A549 (cell line): ENCODE data around the gene TMEM240. TPM values are rescaled to one million over a fixed set of nuclear protein-coding genes. Genes with fewer than 3 reads are reported as not detected.
A peak's percentile ranks its signal among the peaks of the same experiment; 100 is the strongest.

Experiments used
- ATAC-seq, 2 experiments: fragments of 200-7000 bp in 1 of 2; fragments of >200 bp in 1 of 2; cut with Nextera tagmentation in 1 of 2; cut with Tn5 transposase in 1 of 2; 3 replicates each; pipeline versions ENCODE4 v1.8.0 to v1.9.1; 2018 to 2020; ENCODE audit warnings: mild to moderate bottlenecking in 1 of 2, moderate library complexity in 1 of 2
- CTCF ChIA-PET: fragments of 300-600 bp; sonication (Branson Sonifier 250); formaldehyde crosslinking; extraction: SDS; loops from one replicate; lab custom pipeline; 2021; ENCODE audit warnings: antibody characterized with exemption, inconsistent platforms; lab: Yijun Ruan, JAX
- POLR2A ChIA-PET: fragments of 350-600 bp; formaldehyde crosslinking; extraction: SDS; loops from one replicate; lab custom pipeline; 2021; ENCODE audit warnings: antibody characterized with exemption, inconsistent platforms; lab: Yijun Ruan, JAX
- DNase-seq, 2 experiments: peaks; one replicate each; pipeline versions ENCODE4 v3.0.0 to v3.0.0-alpha.2; 2011 to 2016; ENCODE audit warnings: low read depth in 1 of 2, low spot score in 1 of 2
- FAIRE-seq: peaks from 2 replicates; lab custom pipeline; 2011; peaks lifted over from hg19 to GRCh38; lab: Jason Lieb, UNC
- H3K27ac ChIP-seq, 2 experiments: fragments of >200 bp; sonication (Bioruptor Twin); formaldehyde crosslinking; 3 replicates each; pipeline ENCODE4 v1.5.1; 2016 to 2017
- H3K4me1 ChIP-seq: fragments of >200 bp; sonication (Bioruptor Twin); formaldehyde crosslinking; 3 replicates; pipeline ENCODE4 v1.6.1; 2016
- H3K4me2 ChIP-seq: fragments of >200 bp; sonication (Bioruptor Twin); formaldehyde crosslinking; 3 replicates; pipeline ENCODE4 v1.6.1; 2016
- H3K4me3 ChIP-seq: fragments of >200 bp; sonication (Bioruptor Twin); formaldehyde crosslinking; 3 replicates; pipeline ENCODE4 v1.5.1; 2016
- H3K9me3 ChIP-seq: fragments of >200 bp; sonication (Bioruptor Twin); formaldehyde crosslinking; 3 replicates; pipeline ENCODE4 v1.6.1; 2016
- CBX2 ChIP-seq: fragments of 200-600 bp; sonication (generic); IDR thresholded peaks from 2 replicates; pipeline ENCODE4 v1.6.1; 2016; ENCODE audit warnings: low read depth, mild to moderate bottlenecking, borderline replicate concordance
- CHD4 ChIP-seq: fragments of 200-600 bp; sonication (generic); IDR thresholded peaks from 2 replicates; pipeline ENCODE4 v1.6.1; 2016; ENCODE audit warnings: antibody characterized with exemption, mild to moderate bottlenecking, borderline replicate concordance
- EHF ChIP-seq: fragments of 250-450 bp; sonication (Bioruptor Pico); IDR thresholded peaks from 2 replicates; pipeline ENCODE4 v1.5.0; 2020; ENCODE audit warnings: mild to moderate bottlenecking
- EP300 ChIP-seq, 2 experiments: fragments of >200 bp; sonication (Bioruptor Twin); formaldehyde crosslinking; IDR thresholded peaks; 2 replicates in 1 of 2; 3 replicates in 1 of 2; pipeline ENCODE4 v1.6.1; 2016 to 2017
- GATA3 ChIP-seq: IDR thresholded peaks from 2 replicates; pipeline ENCODE4 v1.6.1; 2012; ENCODE audit warnings: borderline replicate concordance
- HDAC2 ChIP-seq: fragments of 200-600 bp; sonication (generic); IDR thresholded peaks from 2 replicates; pipeline ENCODE4 v1.6.1; 2016
- JUN ChIP-seq, 2 experiments: fragments of >200 bp; sonication (Bioruptor Twin); formaldehyde crosslinking; IDR thresholded peaks; 2 replicates in 1 of 2; 3 replicates in 1 of 2; pipeline ENCODE4 v1.6.1; 2016 to 2017
- JUNB ChIP-seq: fragments of >200 bp; sonication (Bioruptor Twin); formaldehyde crosslinking; IDR thresholded peaks from 2 replicates; pipeline ENCODE4 v1.6.1; 2016
- KDM1A ChIP-seq: fragments of 200-600 bp; sonication (generic); IDR thresholded peaks from 2 replicates; pipeline ENCODE4 v1.6.1; 2016; ENCODE audit warnings: low read depth, mild to moderate bottlenecking
- KDM5A ChIP-seq: fragments of 200-600 bp; sonication (generic); IDR thresholded peaks from 2 replicates; pipeline ENCODE4 v1.6.1; 2016; ENCODE audit warnings: antibody characterized with exemption, mild to moderate bottlenecking
- MAZ ChIP-seq: fragments of 150-350 bp; IDR thresholded peaks from 2 replicates; pipeline ENCODE4 v1.6.1; 2014; ENCODE audit warnings: antibody characterized with exemption, low read depth, low read length, borderline replicate concordance
- NPAS2 ChIP-seq: fragments of 250-450 bp; sonication (Bioruptor Pico); IDR thresholded peaks from 2 replicates; pipeline ENCODE4 v1.8.0; 2022; ENCODE audit warnings: mild to moderate bottlenecking, moderate library complexity, borderline replicate concordance
- PHF8 ChIP-seq: fragments of 200-600 bp; sonication (generic); IDR thresholded peaks from 2 replicates; pipeline ENCODE4 v1.6.1; 2016; ENCODE audit warnings: low read depth, mild to moderate bottlenecking, antibody characterized with exemption, moderate library complexity, borderline replicate concordance
- POLR2A ChIP-seq: IDR thresholded peaks from 2 replicates; pipeline ENCODE4 v1.6.1; 2012; ENCODE audit warnings: mild to moderate bottlenecking, low read length
- POLR2AphosphoS2 ChIP-seq: conservative IDR thresholded peaks from 2 replicates; pipeline ENCODE4 v1.6.1; 2012; ENCODE audit warnings: low read length, improper control_type of control experiment, inconsistent platforms
- RCOR1 ChIP-seq: fragments of 150-350 bp; IDR thresholded peaks from 2 replicates; pipeline ENCODE4 v1.6.1; 2014; ENCODE audit warnings: antibody characterized with exemption, low read length, low read depth
- RFX5 ChIP-seq: fragments of 450-650 bp; IDR thresholded peaks from 2 replicates; pipeline ENCODE4 v1.7.1; 2014; ENCODE audit warnings: antibody characterized with exemption, mild to moderate bottlenecking, moderate library complexity
- RNF2 ChIP-seq: fragments of 200-600 bp; sonication (generic); IDR thresholded peaks from 2 replicates; pipeline ENCODE4 v1.6.1; 2016; ENCODE audit warnings: low read depth, mild to moderate bottlenecking, antibody characterized with exemption, moderate library complexity, borderline replicate concordance
- TFCP2L1 ChIP-seq: fragments of 250-450 bp; sonication (Bioruptor Pico); IDR thresholded peaks from 2 replicates; pipeline ENCODE4 v1.5.0; 2021; ENCODE audit warnings: mild to moderate bottlenecking
- TP53 ChIP-seq: fragments of 250-450 bp; sonication (Bioruptor Pico); IDR thresholded peaks from 2 replicates; pipeline ENCODE4 v1.5.0; 2021; ENCODE audit warnings: mild to moderate bottlenecking, moderate library complexity
- ZC3H11A ChIP-seq: fragments of 450-650 bp; IDR thresholded peaks from 2 replicates; pipeline ENCODE4 v1.6.1; 2014; ENCODE audit warnings: antibody characterized with exemption, mild to moderate bottlenecking
- ZSCAN20 ChIP-seq: fragments of 250-450 bp; sonication (Bioruptor Pico); IDR thresholded peaks from 2 replicates; pipeline ENCODE4 v1.8.0; 2022; ENCODE audit warnings: mild to moderate bottlenecking, moderate library complexity
- WGBS: methylation state at CpG from one replicate; pipeline ENCODE4 v1.1.6; 2017; ENCODE audit errors: missing lambda C conversion rate; 5-methylcytosine and 5-hydroxymethylcytosine counted together
- polyA plus RNA-seq, 4 experiments: library from polyadenylated mRNA; depleted of rRNA in 3 of 4; stranded (reverse); fragments of >200 nt; fragmentation: RNase III in 1 of 4; extraction: RNeasy Plus Mini Kit Qiagen cat#74134 plus additional on column Dnase treatment in 1 of 4; gene quantifications; 2 replicates in 3 of 4; 3 replicates in 1 of 4; pipeline ENCODE4 v1.2.3, GENCODE V29; 2011 to 2017
- TF ChIP-seq, protein P1 (sequence below): fragments of >200 bp; sonication (Bioruptor Twin); formaldehyde crosslinking; IDR thresholded peaks from 3 replicates; pipeline ENCODE4 v1.5.1; 2016
- TF ChIP-seq, protein P2 (sequence below): fragments of >200 bp; sonication (Bioruptor Twin); formaldehyde crosslinking; IDR thresholded peaks from 3 replicates; pipeline ENCODE4 v1.6.1; 2016
- TF ChIP-seq, protein P3 (sequence below): fragments of 250-450 bp; sonication (Bioruptor Pico); IDR thresholded peaks from 2 replicates; pipeline ENCODE4 v1.5.0; 2021; ENCODE audit warnings: mild to moderate bottlenecking, moderate library complexity, borderline replicate concordance
- TF ChIP-seq, protein P4 (sequence below): fragments of >200 bp; sonication (Bioruptor Twin); formaldehyde crosslinking; IDR thresholded peaks from 2 replicates; pipeline ENCODE4 v1.6.1; 2016
- TF ChIP-seq, protein P5 (sequence below): IDR thresholded peaks from 2 replicates; pipeline ENCODE4 v1.6.1; 2012

The TMEM240 gene
- polyA plus RNA-seq, 2 of the 4 experiments (the other 2 are of a cell fraction): 0.14 to 1.1 TPM

DNA sequence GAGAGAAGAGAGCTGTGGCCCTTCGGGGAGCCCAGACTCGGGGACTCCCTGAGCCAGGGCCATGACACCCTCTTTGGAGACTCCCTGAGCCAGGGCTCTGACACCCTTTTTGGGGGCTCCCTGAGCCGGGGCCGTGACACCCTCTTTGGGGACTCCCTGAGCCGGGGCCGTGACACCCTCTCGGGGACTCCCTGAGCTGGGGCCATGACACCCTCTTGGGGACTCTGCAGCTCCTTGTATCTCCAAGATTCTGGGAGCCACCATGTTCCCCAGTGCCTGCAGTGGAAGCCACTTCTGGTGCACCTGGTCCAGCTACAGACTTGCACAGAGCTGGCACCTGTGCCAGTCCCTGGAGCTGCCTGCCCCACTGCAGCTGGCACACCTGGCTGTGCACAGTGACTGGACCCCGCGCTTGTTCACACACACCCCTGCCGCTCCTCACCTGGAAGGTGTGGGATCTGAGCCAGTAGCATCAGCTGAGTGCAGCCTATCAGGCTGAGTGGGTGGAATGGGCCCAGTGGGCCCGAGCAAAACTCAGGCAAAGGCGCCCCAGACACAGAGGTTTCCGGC is 38.0 kb upstream of the TMEM240 start (continued):
- TF ChIP-seq, protein P1, sequence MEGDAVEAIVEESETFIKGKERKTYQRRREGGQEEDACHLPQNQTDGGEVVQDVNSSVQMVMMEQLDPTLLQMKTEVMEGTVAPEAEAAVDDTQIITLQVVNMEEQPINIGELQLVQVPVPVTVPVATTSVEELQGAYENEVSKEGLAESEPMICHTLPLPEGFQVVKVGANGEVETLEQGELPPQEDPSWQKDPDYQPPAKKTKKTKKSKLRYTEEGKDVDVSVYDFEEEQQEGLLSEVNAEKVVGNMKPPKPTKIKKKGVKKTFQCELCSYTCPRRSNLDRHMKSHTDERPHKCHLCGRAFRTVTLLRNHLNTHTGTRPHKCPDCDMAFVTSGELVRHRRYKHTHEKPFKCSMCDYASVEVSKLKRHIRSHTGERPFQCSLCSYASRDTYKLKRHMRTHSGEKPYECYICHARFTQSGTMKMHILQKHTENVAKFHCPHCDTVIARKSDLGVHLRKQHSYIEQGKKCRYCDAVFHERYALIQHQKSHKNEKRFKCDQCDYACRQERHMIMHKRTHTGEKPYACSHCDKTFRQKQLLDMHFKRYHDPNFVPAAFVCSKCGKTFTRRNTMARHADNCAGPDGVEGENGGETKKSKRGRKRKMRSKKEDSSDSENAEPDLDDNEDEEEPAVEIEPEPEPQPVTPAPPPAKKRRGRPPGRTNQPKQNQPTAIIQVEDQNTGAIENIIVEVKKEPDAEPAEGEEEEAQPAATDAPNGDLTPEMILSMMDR: no peak

DNA sequence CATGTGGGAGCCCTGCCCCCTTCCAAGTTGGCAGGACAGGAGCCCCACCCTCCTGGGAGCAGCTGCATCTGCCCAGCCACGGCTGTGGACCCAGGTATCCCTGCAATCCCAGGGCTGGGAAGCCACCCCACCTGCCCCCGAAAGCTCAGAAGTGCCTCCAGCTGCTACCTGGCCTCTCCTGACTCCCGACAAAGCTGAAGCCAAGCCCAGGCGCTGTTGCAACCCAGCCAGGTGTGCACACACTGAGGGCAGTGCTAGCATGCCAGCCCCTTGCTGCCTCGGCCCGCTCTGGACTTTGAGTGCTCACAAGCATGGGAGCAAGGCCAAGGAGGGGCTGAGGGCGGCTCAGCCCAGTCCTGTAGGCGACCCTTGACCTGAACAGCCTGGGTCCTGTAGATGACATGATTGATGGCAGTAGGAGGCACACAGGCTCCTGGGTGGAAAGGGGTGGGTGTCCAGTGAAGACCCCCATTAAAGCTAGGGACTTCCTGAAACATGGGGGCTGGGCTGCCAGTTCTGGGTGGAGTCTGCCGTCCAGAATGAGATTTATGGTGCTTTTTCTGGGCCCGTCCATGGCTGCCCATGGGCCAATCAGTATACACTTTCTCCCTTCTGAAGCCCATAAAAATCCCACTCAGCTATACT is 37.1 kb upstream of the TMEM240 start:
- H3K27ac ChIP-seq: no peak overlapping the region
- POLR2A ChIA-PET: interaction anchor here (0.7 kb wide), 1 partner anchor 9 kb away, joined by 3 read pairs; no protein-coding TSS in a partner anchor
- H3K9me3 ChIP-seq: no peaks in the 10 kb centered on the region
- no peak overlapping the region for H3K4me2 ChIP-seq
- ATAC-seq: no peak
- TF ChIP-seq HDAC2 (no peak), GATA3 (no peak), TP53 (CRISPR knock-in tag) (no peak), RNF2 (no peak), RFX5 (no peak), RCOR1 (no peak), KDM1A (no peak), NPAS2 (CRISPR knock-in tag) (no peak), TFCP2L1 (CRISPR knock-in tag) (no peak), CHD4 (no peak), EHF (CRISPR knock-in tag) (no peak)
- TF ChIP-seq, protein P2, sequence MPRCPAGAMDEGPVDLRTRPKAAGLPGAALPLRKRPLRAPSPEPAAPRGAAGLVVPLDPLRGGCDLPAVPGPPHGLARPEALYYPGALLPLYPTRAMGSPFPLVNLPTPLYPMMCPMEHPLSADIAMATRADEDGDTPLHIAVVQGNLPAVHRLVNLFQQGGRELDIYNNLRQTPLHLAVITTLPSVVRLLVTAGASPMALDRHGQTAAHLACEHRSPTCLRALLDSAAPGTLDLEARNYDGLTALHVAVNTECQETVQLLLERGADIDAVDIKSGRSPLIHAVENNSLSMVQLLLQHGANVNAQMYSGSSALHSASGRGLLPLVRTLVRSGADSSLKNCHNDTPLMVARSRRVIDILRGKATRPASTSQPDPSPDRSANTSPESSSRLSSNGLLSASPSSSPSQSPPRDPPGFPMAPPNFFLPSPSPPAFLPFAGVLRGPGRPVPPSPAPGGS: no peak
- TF ChIP-seq, protein P3, sequence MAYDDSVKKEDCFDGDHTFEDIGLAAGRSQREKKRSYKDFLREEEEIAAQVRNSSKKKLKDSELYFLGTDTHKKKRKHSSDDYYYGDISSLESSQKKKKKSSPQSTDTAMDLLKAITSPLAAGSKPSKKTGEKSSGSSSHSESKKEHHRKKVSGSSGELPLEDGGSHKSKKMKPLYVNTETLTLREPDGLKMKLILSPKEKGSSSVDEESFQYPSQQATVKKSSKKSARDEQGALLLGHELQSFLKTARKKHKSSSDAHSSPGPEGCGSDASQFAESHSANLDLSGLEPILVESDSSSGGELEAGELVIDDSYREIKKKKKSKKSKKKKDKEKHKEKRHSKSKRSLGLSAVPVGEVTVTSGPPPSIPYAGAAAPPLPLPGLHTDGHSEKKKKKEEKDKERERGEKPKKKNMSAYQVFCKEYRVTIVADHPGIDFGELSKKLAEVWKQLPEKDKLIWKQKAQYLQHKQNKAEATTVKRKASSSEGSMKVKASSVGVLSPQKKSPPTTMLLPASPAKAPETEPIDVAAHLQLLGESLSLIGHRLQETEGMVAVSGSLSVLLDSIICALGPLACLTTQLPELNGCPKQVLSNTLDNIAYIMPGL (CRISPR knock-in tag): no peak
- no peak overlapping the region for H3K4me3 ChIP-seq
- peaks cover 13% of the 10 kb centered on the region; the same call in 2 of the 3 replicates for H3K4me1 ChIP-seq
- CTCF ChIA-PET: interaction anchor here (1.0 to 1.6 kb wide), 2 partner anchors 9 to 11 kb away, joined by 3 to 4 read pairs; no protein-coding TSS in a partner anchor
- DNase-seq: no peak
- FAIRE-seq: no peak
- 55% methylated on average over 9 of the region's 10 CpGs for WGBS

DNA sequence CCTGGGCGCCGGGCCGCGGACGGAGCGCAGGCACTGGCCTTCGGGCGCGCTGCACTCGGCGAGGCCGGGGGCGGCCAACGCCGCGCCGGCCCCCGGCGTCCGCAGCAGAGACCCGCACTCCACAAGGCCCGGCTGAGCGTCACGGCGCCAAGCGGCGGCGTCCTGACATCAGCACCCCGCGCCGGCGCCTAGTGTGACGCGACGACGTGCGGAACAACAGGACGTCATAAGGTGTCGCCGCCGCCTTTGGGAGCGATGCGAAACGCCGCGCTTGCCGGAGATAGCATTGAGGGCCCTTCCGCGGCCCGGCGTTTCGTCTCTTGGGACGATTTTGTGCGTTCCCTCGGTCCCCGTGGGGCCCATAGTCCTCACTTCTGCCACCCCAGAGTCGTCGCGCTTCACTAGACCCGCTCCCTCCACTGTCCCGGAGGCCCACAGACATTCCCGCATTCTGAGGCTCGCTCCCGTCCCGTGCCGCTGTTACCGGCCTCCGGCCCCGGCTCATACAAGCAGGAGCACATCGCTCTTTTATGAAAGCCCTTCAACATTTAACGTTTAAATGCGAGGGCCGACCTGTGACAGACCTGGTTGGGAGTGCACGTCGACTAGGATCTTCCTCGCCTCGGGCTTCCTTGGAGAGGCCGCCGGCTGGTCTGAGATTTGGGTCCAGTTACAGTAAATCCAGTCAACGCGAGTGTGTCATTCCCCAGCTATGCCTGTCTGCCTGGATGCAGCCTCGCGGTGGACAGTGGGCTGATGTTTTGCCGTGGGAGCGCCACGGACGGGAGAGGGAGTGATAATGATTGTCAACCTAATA is 34.5 kb upstream of the TMEM240 start, which contains the start of gene SSU72:
Gene SSU72 (minus strand): TSS at position 143 of the 817 bp plus-strand sequence. CDS start 306 bp downstream, outside the sequence.
- H3K4me3 ChIP-seq: peak within 1 kb of the TSS; percentile 95
- H3K4me2 ChIP-seq: peak within 1 kb of the TSS; percentile 99
- peak within 1 kb of the TSS; percentile 97 for H3K27ac ChIP-seq
- peak; percentile 82 to 94 for DNase-seq
- no peaks in the 10 kb centered on the region for H3K9me3 ChIP-seq
- WGBS: 4% methylated on average over 10 of the region's 87 CpGs
- no peak for FAIRE-seq
- peaks cover 13% of the 10 kb centered on the region; the same call in 2 of the 3 replicates for H3K4me1 ChIP-seq
- ChIA-PET POLR2A (interaction anchor here (1.0 to 1.4 kb wide), 2 partner anchors 11 to 22 kb away, joined by 3 to 4 read pairs; no protein-coding TSS in a partner anchor), CTCF (no interaction called here)
- peak; percentile 70 to 89 for ATAC-seq
- TF ChIP-seq CBX2 (no peak), JUN (IDR thresholded peaks at IDR 0.05) (peak; percentile 77 to 88), ZSCAN20 (CRISPR knock-in tag) (no peak), EP300 (IDR thresholded peaks at IDR 0.05) (no peak), MAZ (no peak), RCOR1 (no peak), JUNB (no peak), POLR2A (peak; percentile 71), KDM5A (peak; percentile 69), POLR2AphosphoS2 (no peak), ZC3H11A (no peak), PHF8 (peak; percentile 72; the same call in 1 of the 2 replicates)
- TF ChIP-seq, protein P4, sequence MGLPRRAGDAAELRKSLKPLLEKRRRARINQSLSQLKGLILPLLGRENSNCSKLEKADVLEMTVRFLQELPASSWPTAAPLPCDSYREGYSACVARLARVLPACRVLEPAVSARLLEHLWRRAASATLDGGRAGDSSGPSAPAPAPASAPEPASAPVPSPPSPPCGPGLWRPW: no peak
- TF ChIP-seq, protein P5, sequence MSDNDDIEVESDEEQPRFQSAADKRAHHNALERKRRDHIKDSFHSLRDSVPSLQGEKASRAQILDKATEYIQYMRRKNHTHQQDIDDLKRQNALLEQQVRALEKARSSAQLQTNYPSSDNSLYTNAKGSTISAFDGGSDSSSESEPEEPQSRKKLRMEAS: peak; percentile 22; the same call in 1 of the 2 replicates
- TF ChIP-seq, protein P2: peak; percentile 52; the same call in 1 of the 3 replicates
